K562 (cell line): ENCODE data around the gene ALG6. TPM values are rescaled to one million over a fixed set of nuclear protein-coding genes. Genes with fewer than 3 reads are reported as not detected.
A peak's percentile ranks its signal among the peaks of the same experiment; 100 is the strongest.

ENCODE experiments used
- DNMT1 ChIP-seq: fragments of 450-650 bp; IDR thresholded peaks from 2 replicates; pipeline ENCODE4 v1.6.1; 2016; ENCODE audit warnings: antibody characterized with exemption, mild to moderate bottlenecking
- HDAC6 ChIP-seq: IDR thresholded peaks from 2 replicates; pipeline ENCODE4 v1.6.1; 2012; ENCODE audit warnings: low read depth, mild to moderate bottlenecking, control low read depth, inconsistent platforms, low read length, moderate library complexity
- HMG20A ChIP-seq: fragments of 450-650 bp; formaldehyde crosslinking; conservative IDR thresholded peaks from 2 replicates; pipeline ENCODE4 v1.4.0; 2020; ENCODE audit warnings: mild to moderate bottlenecking, mixed read lengths
- SAFB ChIP-seq: fragments of 200-400 bp; formaldehyde crosslinking; IDR thresholded peaks from 2 replicates; pipeline ENCODE4 v1.6.1; 2017; ENCODE audit warnings: low read depth, low read length, borderline replicate concordance
- TEAD4 ChIP-seq, 2 experiments: sonication (generic) in 1 of 2; formaldehyde crosslinking in 1 of 2; IDR thresholded peaks; 2 replicates each; pipeline versions ENCODE4 v1.6.1 to v1.8.0; 2012 to 2022; ENCODE audit warnings: borderline replicate concordance in 1 of 2, inconsistent platforms in 1 of 2, low read length in 1 of 2, mild to moderate bottlenecking in 1 of 2, missing genetic modification reagents in 1 of 2
- ZNF263 ChIP-seq: sonication (generic); formaldehyde crosslinking; IDR thresholded peaks from 2 replicates; pipeline ENCODE4 v1.8.0; 2022; ENCODE audit warnings: mild to moderate bottlenecking, missing genetic modification reagents, borderline replicate concordance
- ZNF408 ChIP-seq: fragments of 250-450 bp; sonication (Bioruptor Pico); IDR thresholded peaks from 2 replicates; pipeline ENCODE4 v1.4.0; 2020; ENCODE audit warnings: low read depth, mild to moderate bottlenecking, moderate library complexity
- ZNF592 ChIP-seq: fragments of 450-650 bp; IDR thresholded peaks from 2 replicates; pipeline ENCODE4 v1.6.1; 2017; ENCODE audit warnings: antibody characterized with exemption, mild to moderate bottlenecking
- ZNF780A ChIP-seq: fragments of 250-450 bp; sonication (Bioruptor Pico); IDR thresholded peaks from 2 replicates; pipeline ENCODE4 v1.5.0; 2021; ENCODE audit warnings: mild to moderate bottlenecking
- polyA plus RNA-seq, 8 experiments: library from polyadenylated mRNA; depleted of rRNA in 4 of 8; stranded (reverse) in 5 of 8; unstranded in 3 of 8; fragments of >200 nt; fragmentation: Nextera tagmentation in 2 of 8; fragmentation: Illumina TruSeq in 1 of 8; extraction: Ambion mirVana in 2 of 8; extraction: Trizol in 1 of 8; gene quantifications; 2 replicates each; pipeline versions ENCODE4 v1.2.1 to v1.2.3, GENCODE V29; 2011 to 2014; ENCODE audit warnings: inconsistent platforms in 1 of 8, missing spikeins in 1 of 8
- total RNA-seq, 7 experiments: library from RNA; depleted of rRNA in 6 of 7; stranded (reverse); fragments of >200 nt in 6 of 7; fragmentation: Illumina TruSeq in 2 of 7; extraction: Trizol in 2 of 7; gene quantifications; 2 replicates each; pipeline versions ENCODE4 v1.2.1 to v1.2.3, GENCODE V29; 2011 to 2021; ENCODE audit warnings: low replicate concordance in 1 of 7
- TF ChIP-seq, protein P1 (sequence below): fragments of 450-650 bp; IDR thresholded peaks from 2 replicates; pipeline ENCODE4 v1.6.1; 2016; ENCODE audit warnings: mild to moderate bottlenecking, moderate library complexity
- TF ChIP-seq, protein P2 (sequence below): fragments of 450-650 bp; IDR thresholded peaks from 2 replicates; pipeline ENCODE4 v1.6.1; 2016

Gene ALG6
- total and polyA plus RNA-seq, 9 of the 15 experiments (the other 6 are each of a cell fraction or from before 2014, with no cell fraction given), result 14.6 to 35.7 (median 23.3) TPM

- TF ChIP-seq, protein P1, sequence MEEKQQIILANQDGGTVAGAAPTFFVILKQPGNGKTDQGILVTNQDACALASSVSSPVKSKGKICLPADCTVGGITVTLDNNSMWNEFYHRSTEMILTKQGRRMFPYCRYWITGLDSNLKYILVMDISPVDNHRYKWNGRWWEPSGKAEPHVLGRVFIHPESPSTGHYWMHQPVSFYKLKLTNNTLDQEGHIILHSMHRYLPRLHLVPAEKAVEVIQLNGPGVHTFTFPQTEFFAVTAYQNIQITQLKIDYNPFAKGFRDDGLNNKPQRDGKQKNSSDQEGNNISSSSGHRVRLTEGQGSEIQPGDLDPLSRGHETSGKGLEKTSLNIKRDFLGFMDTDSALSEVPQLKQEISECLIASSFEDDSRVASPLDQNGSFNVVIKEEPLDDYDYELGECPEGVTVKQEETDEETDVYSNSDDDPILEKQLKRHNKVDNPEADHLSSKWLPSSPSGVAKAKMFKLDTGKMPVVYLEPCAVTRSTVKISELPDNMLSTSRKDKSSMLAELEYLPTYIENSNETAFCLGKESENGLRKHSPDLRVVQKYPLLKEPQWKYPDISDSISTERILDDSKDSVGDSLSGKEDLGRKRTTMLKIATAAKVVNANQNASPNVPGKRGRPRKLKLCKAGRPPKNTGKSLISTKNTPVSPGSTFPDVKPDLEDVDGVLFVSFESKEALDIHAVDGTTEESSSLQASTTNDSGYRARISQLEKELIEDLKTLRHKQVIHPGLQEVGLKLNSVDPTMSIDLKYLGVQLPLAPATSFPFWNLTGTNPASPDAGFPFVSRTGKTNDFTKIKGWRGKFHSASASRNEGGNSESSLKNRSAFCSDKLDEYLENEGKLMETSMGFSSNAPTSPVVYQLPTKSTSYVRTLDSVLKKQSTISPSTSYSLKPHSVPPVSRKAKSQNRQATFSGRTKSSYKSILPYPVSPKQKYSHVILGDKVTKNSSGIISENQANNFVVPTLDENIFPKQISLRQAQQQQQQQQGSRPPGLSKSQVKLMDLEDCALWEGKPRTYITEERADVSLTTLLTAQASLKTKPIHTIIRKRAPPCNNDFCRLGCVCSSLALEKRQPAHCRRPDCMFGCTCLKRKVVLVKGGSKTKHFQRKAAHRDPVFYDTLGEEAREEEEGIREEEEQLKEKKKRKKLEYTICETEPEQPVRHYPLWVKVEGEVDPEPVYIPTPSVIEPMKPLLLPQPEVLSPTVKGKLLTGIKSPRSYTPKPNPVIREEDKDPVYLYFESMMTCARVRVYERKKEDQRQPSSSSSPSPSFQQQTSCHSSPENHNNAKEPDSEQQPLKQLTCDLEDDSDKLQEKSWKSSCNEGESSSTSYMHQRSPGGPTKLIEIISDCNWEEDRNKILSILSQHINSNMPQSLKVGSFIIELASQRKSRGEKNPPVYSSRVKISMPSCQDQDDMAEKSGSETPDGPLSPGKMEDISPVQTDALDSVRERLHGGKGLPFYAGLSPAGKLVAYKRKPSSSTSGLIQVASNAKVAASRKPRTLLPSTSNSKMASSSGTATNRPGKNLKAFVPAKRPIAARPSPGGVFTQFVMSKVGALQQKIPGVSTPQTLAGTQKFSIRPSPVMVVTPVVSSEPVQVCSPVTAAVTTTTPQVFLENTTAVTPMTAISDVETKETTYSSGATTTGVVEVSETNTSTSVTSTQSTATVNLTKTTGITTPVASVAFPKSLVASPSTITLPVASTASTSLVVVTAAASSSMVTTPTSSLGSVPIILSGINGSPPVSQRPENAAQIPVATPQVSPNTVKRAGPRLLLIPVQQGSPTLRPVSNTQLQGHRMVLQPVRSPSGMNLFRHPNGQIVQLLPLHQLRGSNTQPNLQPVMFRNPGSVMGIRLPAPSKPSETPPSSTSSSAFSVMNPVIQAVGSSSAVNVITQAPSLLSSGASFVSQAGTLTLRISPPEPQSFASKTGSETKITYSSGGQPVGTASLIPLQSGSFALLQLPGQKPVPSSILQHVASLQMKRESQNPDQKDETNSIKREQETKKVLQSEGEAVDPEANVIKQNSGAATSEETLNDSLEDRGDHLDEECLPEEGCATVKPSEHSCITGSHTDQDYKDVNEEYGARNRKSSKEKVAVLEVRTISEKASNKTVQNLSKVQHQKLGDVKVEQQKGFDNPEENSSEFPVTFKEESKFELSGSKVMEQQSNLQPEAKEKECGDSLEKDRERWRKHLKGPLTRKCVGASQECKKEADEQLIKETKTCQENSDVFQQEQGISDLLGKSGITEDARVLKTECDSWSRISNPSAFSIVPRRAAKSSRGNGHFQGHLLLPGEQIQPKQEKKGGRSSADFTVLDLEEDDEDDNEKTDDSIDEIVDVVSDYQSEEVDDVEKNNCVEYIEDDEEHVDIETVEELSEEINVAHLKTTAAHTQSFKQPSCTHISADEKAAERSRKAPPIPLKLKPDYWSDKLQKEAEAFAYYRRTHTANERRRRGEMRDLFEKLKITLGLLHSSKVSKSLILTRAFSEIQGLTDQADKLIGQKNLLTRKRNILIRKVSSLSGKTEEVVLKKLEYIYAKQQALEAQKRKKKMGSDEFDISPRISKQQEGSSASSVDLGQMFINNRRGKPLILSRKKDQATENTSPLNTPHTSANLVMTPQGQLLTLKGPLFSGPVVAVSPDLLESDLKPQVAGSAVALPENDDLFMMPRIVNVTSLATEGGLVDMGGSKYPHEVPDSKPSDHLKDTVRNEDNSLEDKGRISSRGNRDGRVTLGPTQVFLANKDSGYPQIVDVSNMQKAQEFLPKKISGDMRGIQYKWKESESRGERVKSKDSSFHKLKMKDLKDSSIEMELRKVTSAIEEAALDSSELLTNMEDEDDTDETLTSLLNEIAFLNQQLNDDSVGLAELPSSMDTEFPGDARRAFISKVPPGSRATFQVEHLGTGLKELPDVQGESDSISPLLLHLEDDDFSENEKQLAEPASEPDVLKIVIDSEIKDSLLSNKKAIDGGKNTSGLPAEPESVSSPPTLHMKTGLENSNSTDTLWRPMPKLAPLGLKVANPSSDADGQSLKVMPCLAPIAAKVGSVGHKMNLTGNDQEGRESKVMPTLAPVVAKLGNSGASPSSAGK, result no peak
- TF ChIP-seq, protein P2, sequence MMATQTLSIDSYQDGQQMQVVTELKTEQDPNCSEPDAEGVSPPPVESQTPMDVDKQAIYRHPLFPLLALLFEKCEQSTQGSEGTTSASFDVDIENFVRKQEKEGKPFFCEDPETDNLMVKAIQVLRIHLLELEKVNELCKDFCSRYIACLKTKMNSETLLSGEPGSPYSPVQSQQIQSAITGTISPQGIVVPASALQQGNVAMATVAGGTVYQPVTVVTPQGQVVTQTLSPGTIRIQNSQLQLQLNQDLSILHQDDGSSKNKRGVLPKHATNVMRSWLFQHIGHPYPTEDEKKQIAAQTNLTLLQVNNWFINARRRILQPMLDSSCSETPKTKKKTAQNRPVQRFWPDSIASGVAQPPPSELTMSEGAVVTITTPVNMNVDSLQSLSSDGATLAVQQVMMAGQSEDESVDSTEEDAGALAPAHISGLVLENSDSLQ, result peak; percentile 44; the same call in 1 of the 2 replicates
- peak; percentile 76 for TF ChIP-seq TEAD4 (IDR thresholded peaks at IDR 0.05; ENCODE audit: low read length)
- no peak for TF ChIP-seq TEAD4 (CRISPR knock-in tag; IDR thresholded peaks at IDR 0.05; ENCODE audit: borderline replicate concordance)
- no peak for TF ChIP-seq SAFB
- TF ChIP-seq DNMT1, result no peak
- TF ChIP-seq ZNF263 (CRISPR knock-in tag), result no peak
- no peak for TF ChIP-seq ZNF408 (CRISPR knock-in tag)
- no peak for TF ChIP-seq HMG20A (CRISPR knock-in tag)
- TF ChIP-seq ZNF780A (CRISPR knock-in tag), result no peak
- TF ChIP-seq HDAC6, result no peak
- TF ChIP-seq ZNF592, result no peak
Measured at GRCh38 chr1:63403386-63403785, 36.0 kb downstream of the ALG6 start (continued).
